Esophagus squamous epithelium (tissue), 5 donors: ENCODE measurements around the gene ABCC2. TPM values are rescaled to one million over a fixed set of nuclear protein-coding genes. Genes with fewer than 3 reads are reported as not detected.
"Not testable (repeated sequence)": the region's sequence is repeated elsewhere in the genome, so short reads cannot be mapped to it uniquely, and the experiment has no call there.

ENCODE experiments used
- DNase-seq: peaks from one replicate; lab custom pipeline; 2025; lab: John Stamatoyannopoulos, UW
- H3K27ac ChIP-seq, 4 donors: fragments of 200-600 bp; sonication (generic); one replicate each; pipeline ENCODE4 v1.5.1; 2016 to 2019; ENCODE audit warnings: mild to moderate bottlenecking in 1 of 4
- H3K27me3 ChIP-seq, 4 donors: fragments of 200-600 bp; sonication (generic); 1 replicate in 3 of 4; 2 replicates in 1 of 4; pipeline versions ENCODE4 v1.5.1 to v1.6.0; 2017 to 2021; ENCODE audit warnings: antibody characterized with exemption in 1 of 4
- H3K36me3 ChIP-seq, 3 donors: fragments of 200-600 bp; sonication (generic); one replicate each; pipeline ENCODE4 v1.5.1; 2016 to 2019
- H3K4me1 ChIP-seq, 3 donors: fragments of 200-600 bp; sonication (generic); one replicate each; pipeline ENCODE4 v1.5.1; 2017 to 2019
- H3K4me3 ChIP-seq, 4 donors: fragments of 200-600 bp; sonication (generic); 1 replicate in 3 of 4; 2 replicates in 1 of 4; pipeline ENCODE4 v1.5.1; 2016 to 2019; ENCODE audit warnings: mild to moderate bottlenecking in 2 of 4, moderate library complexity in 1 of 4
- H3K9me3 ChIP-seq, 3 donors: fragments of 200-600 bp; sonication (generic); one replicate each; pipeline ENCODE4 v1.5.1; 2016 to 2019
- CTCF ChIP-seq, 6 experiments: fragments of 450-650 bp in 4 of 6; fragments of 200-600 bp in 2 of 6; sonication (generic) in 2 of 6; IDR thresholded peaks; one replicate each; pipeline ENCODE4 v1.5.1; 2016 to 2019; ENCODE audit warnings: antibody characterized with exemption in 6 of 6, mild to moderate bottlenecking in 4 of 6, moderate library complexity in 4 of 6
- POLR2A ChIP-seq, 4 donors: fragments of 450-650 bp; IDR thresholded peaks; one replicate each; pipeline ENCODE4 v1.6.1; 2017; ENCODE audit warnings: antibody characterized with exemption in 4 of 4, mild to moderate bottlenecking in 4 of 4, moderate library complexity in 3 of 4
- WGBS, 2 donors: methylation state at CpG; one replicate each; pipeline ENCODE4 v1.1.5; 2018; 5-methylcytosine and 5-hydroxymethylcytosine counted together
- intact Hi-C: fragments of 100-400 bp; cut with DNase I; formaldehyde crosslinking; loops from one replicate; pipeline ENCODE4 v1.15.0; 2022
- total RNA-seq, 4 donors: library from RNA; depleted of rRNA; stranded (reverse); fragments of >200 nt; gene quantifications; one replicate each; pipeline ENCODE4 v1.1.0, GENCODE V29; 2016
- donor health status: DM: yes; HTN: yes; CAD: no.

ABCC2 gene
- total RNA-seq, 4 donors from 2014 or later, result 0.61 to 2.2 (median 1.1) TPM

GRCh38 chr10:99742254-99742653 is 40.2 kb upstream of the ABCC2 start:
- TF ChIP-seq CTCF (IDR thresholded peaks at IDR 0.05) (no peak), POLR2A (IDR thresholded peaks at IDR 0.05) (no peak)
- Histone ChIP-seq H3K9me3 (peaks cover 0 to 20% (median 7%) of the 10 kb centered on the region in 3 donors), H3K4me3 (no peak overlapping the region), H3K4me1 (peaks cover 0 to 14% (median 0%) of the 10 kb centered on the region in 3 donors), H3K36me3 (peaks cover 17 to 100% (median 20%) of the 10 kb centered on the region in 3 donors), H3K27ac (no peak overlapping the region), H3K27me3 (no peaks in the 10 kb centered on the region)
- intact Hi-C loops, result no loop called here
- DNase-seq, result no peak

- no peak for DNase-seq
- H3K4me3 ChIP-seq, result no peak overlapping the region
- 43 to 53% methylated on average over 2 of the region's 2 CpGs for WGBS, 2 donors
- intact Hi-C loops, result no loop called here
- H3K27me3 ChIP-seq, result no peaks in the 10 kb centered on the region
- H3K4me1 ChIP-seq, result peaks cover 0 to 14% (median 0%) of the 10 kb centered on the region in 3 donors
- H3K27ac ChIP-seq, result no peak overlapping the region
- TF ChIP-seq CTCF (IDR thresholded peaks at IDR 0.05), result no peak
- no peak for TF ChIP-seq POLR2A (IDR thresholded peaks at IDR 0.05)
- peaks cover 17 to 100% (median 25%) of the 10 kb centered on the region in 3 donors for H3K36me3 ChIP-seq
- H3K9me3 ChIP-seq, result peaks cover 0 to 20% (median 7%) of the 10 kb centered on the region in 3 donors
These were observed 39.7 kb upstream of the ABCC2 start for GRCh38 chr10:99742701-99743100.

GRCh38 chr10:99743841-99744240 is 38.6 kb upstream of the ABCC2 start:
- Histone ChIP-seq H3K4me3 (no peak overlapping the region), H3K36me3 (peaks cover 17 to 100% (median 27%) of the 10 kb centered on the region in 3 donors), H3K27me3 (no peaks in the 10 kb centered on the region), H3K9me3 (peaks cover 0 to 20% (median 7%) of the 10 kb centered on the region in 3 donors), H3K4me1 (peaks cover 0 to 14% (median 0%) of the 10 kb centered on the region in 3 donors), H3K27ac (no peak overlapping the region)
- intact Hi-C loops, result no loop called here
- DNase-seq, result no peak
- 70 to 72% methylated on average over 3 of the region's 3 CpGs for WGBS, 2 donors
- TF ChIP-seq CTCF (IDR thresholded peaks at IDR 0.05) (no peak), POLR2A (IDR thresholded peaks at IDR 0.05) (no peak)

GRCh38 chr10:99746166-99746565 is 36.3 kb upstream of the ABCC2 start:
- H3K4me3 ChIP-seq, H3K27ac ChIP-seq, H3K27me3 ChIP-seq, intact Hi-C loops, DNase-seq, H3K9me3 ChIP-seq: not testable (repeated sequence)
- whole genome bisulfite sequencing, 2 donors, result 72 to 86% methylated on average over 2 of the region's 2 CpGs
- H3K36me3 ChIP-seq, result peaks cover 13 to 100% (median 26%) of the 10 kb centered on the region in 3 donors
- H3K4me1 ChIP-seq, result peaks cover 0 to 14% (median 0%) of the 10 kb centered on the region in 3 donors

- Histone ChIP-seq H3K27me3 (no peaks in the 10 kb centered on the region), H3K4me1 (no peaks in the 10 kb centered on the region), H3K9me3 (no peaks in the 10 kb centered on the region), H3K36me3 (peaks cover 0 to 100% (median 27%) of the 10 kb centered on the region in 3 donors), H3K27ac (no peak overlapping the region), H3K4me3 (no peak overlapping the region)
- TF ChIP-seq POLR2A (IDR thresholded peaks at IDR 0.05) (no peak), CTCF (IDR thresholded peaks at IDR 0.05) (no peak)
- intact Hi-C loops, result no loop called here
- WGBS, 2 donors, result 94 to 95% methylated on average over 2 of the region's 2 CpGs
- no peak for DNase-seq
These were observed 33.5 kb upstream of the ABCC2 start for GRCh38 chr10:99748823-99749451.
